ENCODE results near the gene INO80. TPM values are rescaled to one million over a fixed set of nuclear protein-coding genes. Genes with fewer than 3 reads are reported as not detected.

Gene INO80
- total RNA-seq, 4 donors from 2014 or later, result 25.5 to 33.0 (median 27.8) TPM

DNA sequence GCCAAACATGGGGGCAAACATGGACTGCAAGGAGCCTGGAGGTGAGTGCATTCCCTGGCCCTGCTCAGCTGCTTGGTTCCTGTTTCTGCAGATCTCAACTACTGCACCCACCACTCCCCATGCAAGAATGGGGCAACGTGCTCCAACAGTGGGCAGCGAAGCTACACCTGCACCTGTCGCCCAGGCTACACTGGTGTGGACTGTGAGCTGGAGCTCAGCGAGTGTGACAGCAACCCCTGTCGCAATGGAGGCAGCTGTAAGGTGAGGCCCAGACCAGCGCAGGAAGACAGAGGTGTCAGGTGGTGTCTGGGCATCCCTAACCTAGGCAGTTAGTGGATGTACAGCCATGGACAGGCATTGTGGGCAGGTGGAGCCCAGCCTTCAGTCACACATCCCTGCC, 181.6 kb downstream of the INO80 start:
- ATAC-seq (no peak), DNase-seq (no peak)
- Histone ChIP-seq H3K4me1 (peaks cover 38 to 49% of the 10 kb centered on the region in 2 donors), H3K9me3 (no peaks in the 10 kb centered on the region), H3K36me3 (no peaks in the 10 kb centered on the region), H3K27me3 (peaks cover 24 to 29% (median 28%) of the 10 kb centered on the region in 3 donors), H3K4me3 (no peak overlapping the region), H3K27ac (no peak overlapping the region)
- intact Hi-C loops (cut with DNase I; ENCODE audit: low total_unique reads) (no loop called here), in situ Hi-C loops (cut with MboI; ENCODE audit: low sequenced_read_pairs in 4 of 4) (no loop called here)
- TF ChIP-seq CTCF (IDR thresholded peaks at IDR 0.05 in 4 of 5, conservative IDR thresholded peaks at IDR 0.05 in 1 of 5) (no peak), POLR2A (IDR thresholded peaks at IDR 0.05) (no peak)

GRCh38 chr15:40933517-40933902, 182.6 kb downstream of the INO80 start:
- H3K27ac ChIP-seq, result peak overlapping the region in 3 of 4 donors; percentile 5 to 76 (median 74)
- H3K4me3 ChIP-seq, result no peak overlapping the region
- DNase-seq (no peak), ATAC-seq (no peak)
- no peak for TF ChIP-seq CTCF (IDR thresholded peaks at IDR 0.05 in 4 of 5, conservative IDR thresholded peaks at IDR 0.05 in 1 of 5)
- no peak for TF ChIP-seq POLR2A (IDR thresholded peaks at IDR 0.05)
- no peaks in the 10 kb centered on the region for H3K9me3 ChIP-seq
- in situ Hi-C loops (cut with MboI; ENCODE audit: low sequenced_read_pairs in 4 of 4), result no loop called here
- peaks cover 47 to 48% of the 10 kb centered on the region in 2 donors for H3K4me1 ChIP-seq
- peaks cover 34 to 38% (median 37%) of the 10 kb centered on the region in 3 donors for H3K27me3 ChIP-seq
- intact Hi-C loops (cut with DNase I; ENCODE audit: low total_unique reads), result no loop called here
- H3K36me3 ChIP-seq, result no peaks in the 10 kb centered on the region

DNA sequence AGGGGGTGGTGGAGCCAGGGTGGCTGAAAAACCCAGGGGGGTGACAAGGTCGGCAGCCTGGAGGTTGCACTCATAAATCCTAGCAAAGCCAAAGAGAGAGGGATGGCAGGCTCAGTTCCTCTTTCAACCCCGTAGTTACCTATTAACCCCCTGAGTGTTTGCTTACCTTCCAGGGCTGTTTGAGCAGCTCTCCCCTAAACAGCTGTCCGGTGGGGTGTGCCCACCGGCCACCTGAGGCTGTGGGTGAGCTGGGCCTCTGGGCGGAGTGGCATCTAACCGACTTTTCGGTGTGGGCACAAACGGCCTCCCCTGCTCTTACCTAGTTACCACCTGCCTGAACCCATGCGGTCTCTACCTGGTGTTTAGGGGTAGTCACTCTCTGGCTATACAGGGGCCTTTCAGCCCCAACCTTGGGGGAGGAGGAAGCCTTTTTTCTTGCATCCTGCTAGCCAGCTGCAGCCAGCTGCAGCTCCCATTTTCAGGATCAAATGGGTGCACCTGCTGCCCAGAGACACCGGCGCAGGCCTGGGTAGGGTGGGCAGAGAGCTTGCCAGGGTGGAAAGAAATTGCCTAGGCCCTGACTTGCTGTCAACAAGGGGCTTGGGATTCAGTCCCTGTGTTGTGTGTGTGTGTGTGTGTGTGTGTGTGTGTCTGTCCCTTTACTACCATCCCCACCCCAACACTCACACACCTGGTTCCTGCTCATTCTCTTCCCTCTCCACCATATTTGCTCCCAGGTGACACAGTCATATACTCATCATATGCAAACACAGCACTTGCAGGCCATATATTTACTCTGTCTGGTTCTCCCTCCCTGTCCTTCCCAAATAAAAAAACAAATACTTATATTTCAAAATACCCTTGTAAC, 183.2 kb downstream of the INO80 start:
- Histone ChIP-seq H3K27ac (peak overlapping the region in 3 of 4 donors; percentile 70 to 76 (median 74)), H3K36me3 (no peaks in the 10 kb centered on the region), H3K9me3 (no peaks in the 10 kb centered on the region), H3K27me3 (peaks cover 40 to 45% (median 43%) of the 10 kb centered on the region in 3 donors), H3K4me1 (peaks cover 48% of the 10 kb centered on the region in 2 donors), H3K4me3 (peak overlapping the region in 3 of 4 donors; percentile 56 to 76 (median 70))
- in situ Hi-C loops (cut with MboI; ENCODE audit: low sequenced_read_pairs in 4 of 4), result no loop called here
- intact Hi-C loops (cut with DNase I; ENCODE audit: low total_unique reads), result no loop called here
- DNase-seq (no peak), ATAC-seq (no peak)
- TF ChIP-seq POLR2A (IDR thresholded peaks at IDR 0.05) (no peak), CTCF (IDR thresholded peaks at IDR 0.05 in 4 of 5, conservative IDR thresholded peaks at IDR 0.05 in 1 of 5) (no peak)

- Histone ChIP-seq H3K4me3 (peak overlapping the region; percentile 56 to 76 (median 65)), H3K9me3 (no peaks in the 10 kb centered on the region), H3K4me1 (peaks cover 45 to 48% of the 10 kb centered on the region in 2 donors), H3K36me3 (no peaks in the 10 kb centered on the region), H3K27me3 (peaks cover 46 to 52% (median 51%) of the 10 kb centered on the region in 3 donors), H3K27ac (peak overlapping the region in 3 of 4 donors; percentile 70 to 76 (median 74))
- in situ Hi-C loops (cut with MboI; ENCODE audit: low sequenced_read_pairs in 4 of 4), result no loop called here
- intact Hi-C loops (cut with DNase I; ENCODE audit: low total_unique reads), result no loop called here
- TF ChIP-seq POLR2A (IDR thresholded peaks at IDR 0.05) (no peak), CTCF (IDR thresholded peaks at IDR 0.05 in 4 of 5, conservative IDR thresholded peaks at IDR 0.05 in 1 of 5) (no peak)
- ATAC-seq, result no peak
- DNase-seq, result no peak
Measured at GRCh38 chr15:40932156-40932555, 183.9 kb downstream of the INO80 start.
